Hepatocyte (in vitro differentiated cells): ENCODE measurements around the gene ZKSCAN4. TPM values are rescaled to one million over a fixed set of nuclear protein-coding genes. Genes with fewer than 3 reads are reported as not detected.

Source experiments
- DNase-seq: peaks from one replicate; pipeline ENCODE4 v3.0.0-alpha.2; 2016; ENCODE audit warnings: low spot score
- H2AFZ ChIP-seq: fragments of 200-600 bp; sonication (generic); 2 replicates; pipeline ENCODE4 v1.6.0; 2016; ENCODE audit warnings: antibody characterized with exemption, mild to moderate bottlenecking
- H3K27ac ChIP-seq: fragments of 200-600 bp; sonication (generic); 2 replicates; pipeline ENCODE4 v1.5.1; 2016; ENCODE audit warnings: mild to moderate bottlenecking
- H3K27me3 ChIP-seq: fragments of 200-600 bp; sonication (generic); 2 replicates; pipeline ENCODE4 v1.6.1; 2016
- H3K36me3 ChIP-seq: fragments of 200-600 bp; sonication (generic); replicated peaks from 2 replicates; pipeline ENCODE4 v1.5.1; 2016; ENCODE audit warnings: low read depth; ENCODE audit not compliant: insufficient read depth
- H3K4me1 ChIP-seq: fragments of 200-600 bp; sonication (generic); 2 replicates; pipeline ENCODE4 v1.5.1; 2016; ENCODE audit warnings: mild to moderate bottlenecking, moderate library complexity; ENCODE audit not compliant: insufficient read depth
- H3K4me2 ChIP-seq: fragments of 200-600 bp; sonication (generic); 2 replicates; pipeline ENCODE4 v1.6.0; 2016
- H3K4me3 ChIP-seq: fragments of 200-600 bp; sonication (generic); 2 replicates; pipeline ENCODE4 v1.5.1; 2016; ENCODE audit warnings: mild to moderate bottlenecking
- H3K79me2 ChIP-seq: fragments of 200-600 bp; sonication (generic); 2 replicates; pipeline ENCODE4 v1.6.0; 2017; ENCODE audit warnings: mild to moderate bottlenecking
- H3K9me2 ChIP-seq: fragments of 200-600 bp; sonication (generic); replicated peaks from 2 replicates; pipeline ENCODE4 v1.6.0; 2017; ENCODE audit warnings: mild to moderate bottlenecking; ENCODE audit not compliant: insufficient read depth
- H3K9me3 ChIP-seq: fragments of 200-600 bp; sonication (generic); 2 replicates; pipeline ENCODE4 v1.5.1; 2016; ENCODE audit warnings: low read depth, mild to moderate bottlenecking
- H4K20me1 ChIP-seq: fragments of 200-600 bp; sonication (generic); 2 replicates; pipeline ENCODE4 v1.6.0; 2016; ENCODE audit warnings: mild to moderate bottlenecking; ENCODE audit not compliant: insufficient read depth, poor library complexity, severe bottlenecking
- CTCF ChIP-seq: fragments of 200-600 bp; sonication (generic); IDR thresholded peaks from 2 replicates; pipeline ENCODE4 v1.5.1; 2016; ENCODE audit warnings: antibody characterized with exemption, mild to moderate bottlenecking; ENCODE audit not compliant: poor library complexity
- EZH2 ChIP-seq: fragments of 200-600 bp; sonication (generic); IDR thresholded peaks from 2 replicates; pipeline ENCODE4 v1.6.1; 2016; ENCODE audit warnings: antibody characterized with exemption, mild to moderate bottlenecking, borderline replicate concordance
- EZH2phosphoT487 ChIP-seq: fragments of 200-600 bp; sonication (generic); IDR thresholded peaks from one replicate; pipeline ENCODE4 v1.6.1; 2018; ENCODE audit warnings: antibody characterized with exemption, mild to moderate bottlenecking, low read depth, moderate library complexity; ENCODE audit not compliant: unreplicated experiment, severe bottlenecking
- WGBS: methylation state at CpG from one replicate; pipeline ENCODE4 v1.1.6; 2016; ENCODE audit warnings: low lambda C conversion rate; ENCODE audit errors: missing lambda C conversion rate; 5-methylcytosine and 5-hydroxymethylcytosine counted together
- polyA plus RNA-seq: library from polyadenylated mRNA; unstranded; fragments of >200 nt; fragmentation: Nextera tagmentation; extraction: Ambion mirVana; gene quantifications from 2 replicates; pipeline ENCODE4 v1.2.1, GENCODE V29; 2016
- total RNA-seq: library from RNA; depleted of rRNA; stranded (reverse); fragments of >200 nt; gene quantifications from 2 replicates; pipeline ENCODE4 v1.2.3, GENCODE V29; 2014

Gene ZKSCAN4
- total and polyA plus RNA-seq, 2 experiments from 2014 or later, result 3.1 to 4.3 TPM

GRCh38 chr6:28217890-28218289 lies 34.2 kb downstream of the ZKSCAN4 start:
- no peak for DNase-seq
- Histone ChIP-seq H4K20me1 (no peaks in the 10 kb centered on the region), H2AFZ (no peak overlapping the region), H3K79me2 (no peaks in the 10 kb centered on the region), H3K4me3 (no peak overlapping the region), H3K36me3 (no peaks in the 10 kb centered on the region), H3K4me1 (no peaks in the 10 kb centered on the region), H3K9me3 (no peaks in the 10 kb centered on the region), H3K9me2 (no peaks in the 10 kb centered on the region), H3K27me3 (peaks cover 43% of the 10 kb centered on the region), H3K4me2 (peak overlapping the region; percentile 82), H3K27ac (no peak overlapping the region)
- TF ChIP-seq EZH2 (no peak), EZH2phosphoT487 (no peak), CTCF (no peak)
- WGBS, result 94% methylated on average over 12 of the region's 12 CpGs

GRCh38 chr6:28215425-28215824 lies 36.6 kb downstream of the ZKSCAN4 start:
- no peaks in the 10 kb centered on the region for H3K4me1 ChIP-seq
- no peaks in the 10 kb centered on the region for H3K9me2 ChIP-seq
- no peaks in the 10 kb centered on the region for H3K79me2 ChIP-seq
- TF ChIP-seq EZH2, result no peak
- TF ChIP-seq EZH2phosphoT487, result no peak
- no peak for TF ChIP-seq CTCF
- H3K27ac ChIP-seq, result no peak overlapping the region
- no peak for DNase-seq
- H2AFZ ChIP-seq, result no peak overlapping the region
- H4K20me1 ChIP-seq, result no peaks in the 10 kb centered on the region
- no peaks in the 10 kb centered on the region for H3K36me3 ChIP-seq
- H3K4me3 ChIP-seq, result no peak overlapping the region
- no peak overlapping the region for H3K4me2 ChIP-seq
- H3K27me3 ChIP-seq, result peaks cover 59% of the 10 kb centered on the region
- WGBS, result 80% methylated on average over 8 of the region's 8 CpGs
- H3K9me3 ChIP-seq, result no peaks in the 10 kb centered on the region

GRCh38 chr6:28213213-28213523 lies 38.9 kb downstream of the ZKSCAN4 start:
- no peaks in the 10 kb centered on the region for H3K9me3 ChIP-seq
- H3K4me2 ChIP-seq, result peak overlapping the region; percentile 69
- H3K79me2 ChIP-seq, result no peaks in the 10 kb centered on the region
- WGBS, result 26% methylated on average over 2 of the region's 2 CpGs
- H3K36me3 ChIP-seq, result no peaks in the 10 kb centered on the region
- DNase-seq, result no peak
- H3K4me1 ChIP-seq, result peaks cover under 1% of the 10 kb centered on the region
- H2AFZ ChIP-seq, result no peak overlapping the region
- H3K27ac ChIP-seq, result no peak overlapping the region
- no peak overlapping the region for H3K4me3 ChIP-seq
- TF ChIP-seq CTCF, result no peak
- TF ChIP-seq EZH2, result no peak
- TF ChIP-seq EZH2phosphoT487, result no peak
- H4K20me1 ChIP-seq, result no peaks in the 10 kb centered on the region
- peaks cover 81% of the 10 kb centered on the region for H3K27me3 ChIP-seq
- no peaks in the 10 kb centered on the region for H3K9me2 ChIP-seq

GRCh38 chr6:28212510-28213212 lies 39.4 kb downstream of the ZKSCAN4 start:
- Histone ChIP-seq H3K36me3 (no peaks in the 10 kb centered on the region), H3K4me1 (peaks cover 5% of the 10 kb centered on the region), H3K79me2 (no peaks in the 10 kb centered on the region), H3K27ac (no peak overlapping the region), H2AFZ (peak overlapping the region; percentile 74), H3K9me2 (no peaks in the 10 kb centered on the region), H3K4me2 (peak overlapping the region; percentile 69), H3K4me3 (peak overlapping the region; percentile 21), H3K9me3 (no peaks in the 10 kb centered on the region), H4K20me1 (no peaks in the 10 kb centered on the region), H3K27me3 (peaks cover 86% of the 10 kb centered on the region)
- TF ChIP-seq CTCF (no peak), EZH2 (no peak), EZH2phosphoT487 (no peak)
- peak; percentile 62 for DNase-seq
- WGBS, result 2% methylated on average over 21 of the region's 21 CpGs
